H1 (cell line): ENCODE data around the gene CHRNA9. TPM values are rescaled to one million over a fixed set of nuclear protein-coding genes. Genes with fewer than 3 reads are reported as not detected.

Experiments
- CTCF ChIA-PET: fragments of 300-600 bp; sonication (Branson Sonifier 250); formaldehyde crosslinking; loops from one replicate; lab custom pipeline; 2021; ENCODE audit not compliant: partially characterized antibody; lab: Charles Lee
- POLR2A ChIA-PET: fragments of 300-600 bp; sonication (Branson Sonifier 250); formaldehyde crosslinking; loops from one replicate; lab custom pipeline; 2021; ENCODE audit warnings: inconsistent platforms; ENCODE audit not compliant: partially characterized antibody; lab: Charles Lee
- DNase-seq, 2 experiments: peaks; one replicate each; pipeline versions ENCODE4 v3.0.0 to v3.0.0-alpha.2; 2010 to 2022; ENCODE audit warnings: low spot score in 2 of 2, low read depth in 1 of 2, mixed read lengths in 1 of 2
- FAIRE-seq: peaks from 2 replicates; lab custom pipeline; 2011; peaks lifted over from hg19 to GRCh38; lab: Jason Lieb, UNC
- H2AFZ ChIP-seq: 2 replicates; pipeline ENCODE4 v1.8.1; 2012; ENCODE audit warnings: low read length, inconsistent platforms
- H2AK5ac ChIP-seq: 2 replicates; pipeline ENCODE4 v1.6.1; 2013; ENCODE audit warnings: low read depth, low read length
- H2BK120ac ChIP-seq: replicated peaks from 2 replicates; pipeline ENCODE3; 2013; ENCODE audit warnings: low read depth, low read length, inconsistent platforms
- H2BK12ac ChIP-seq: 2 replicates; pipeline ENCODE4 v1.6.1; 2013; ENCODE audit warnings: low read depth, low read length
- H2BK15ac ChIP-seq: 2 replicates; pipeline ENCODE4 v1.6.1; 2013; ENCODE audit warnings: low read length
- H2BK20ac ChIP-seq: 2 replicates; pipeline ENCODE4 v1.6.1; 2013; ENCODE audit warnings: low read length
- H2BK5ac ChIP-seq: 2 replicates; pipeline ENCODE4 v1.6.1; 2013; ENCODE audit warnings: low read depth, low read length
- H3K14ac ChIP-seq: 2 replicates; pipeline ENCODE4 v1.6.1; 2013; ENCODE audit warnings: inconsistent platforms; ENCODE audit not compliant: insufficient read length
- H3K18ac ChIP-seq: 2 replicates; pipeline ENCODE4 v1.6.1; 2013; ENCODE audit warnings: low read length; ENCODE audit errors: extremely low read depth
- H3K23ac ChIP-seq: 2 replicates; pipeline ENCODE4 v1.6.1; 2013; ENCODE audit warnings: inconsistent platforms; ENCODE audit not compliant: insufficient read length
- H3K23me2 ChIP-seq: 2 replicates; pipeline ENCODE4 v1.6.1; 2013; ENCODE audit warnings: low read depth, low read length
- H3K27ac ChIP-seq: 2 replicates; pipeline ENCODE4 v1.6.1; 2011; ENCODE audit warnings: low read depth, low read length, inconsistent platforms
- H3K27me3 ChIP-seq, 4 experiments: replicated peaks in 1 of 4; 1 replicate in 1 of 4; 2 replicates in 3 of 4; pipeline versions ENCODE4 v1.6.1 to v1.8.1; 2011 to 2013; ENCODE audit warnings: low read length in 3 of 4, mild to moderate bottlenecking in 3 of 4, inconsistent platforms in 2 of 4, mixed read lengths in 2 of 4, moderate library complexity in 1 of 4; ENCODE audit not compliant: control insufficient read depth in 3 of 4, insufficient read depth in 3 of 4; ENCODE audit errors: extremely low read depth in 1 of 4
- H3K36me3 ChIP-seq, 4 experiments: 2 replicates each; pipeline versions ENCODE4 v1.6.1 to v1.8.1; 2011 to 2013; ENCODE audit warnings: mild to moderate bottlenecking in 4 of 4, low read length in 3 of 4, moderate library complexity in 2 of 4, control low read depth in 1 of 4, inconsistent platforms in 1 of 4; ENCODE audit not compliant: insufficient read depth in 4 of 4, control insufficient read depth in 2 of 4
- H3K4ac ChIP-seq: replicated peaks from 2 replicates; pipeline ENCODE3; 2013; ENCODE audit warnings: low read length, low read depth, mixed read lengths, inconsistent platforms; ENCODE audit not compliant: insufficient read length
- H3K4me1 ChIP-seq, 4 experiments: replicated peaks in 1 of 4; 1 replicate in 1 of 4; 2 replicates in 3 of 4; pipeline versions ENCODE4 v1.6.1 to v1.8.1; 2011 to 2013; ENCODE audit warnings: low read length in 3 of 4, inconsistent platforms in 2 of 4, mixed read lengths in 1 of 4; ENCODE audit not compliant: insufficient read depth in 4 of 4, control insufficient read depth in 3 of 4
- H3K4me2 ChIP-seq, 2 experiments: 2 replicates each; pipeline versions ENCODE4 v1.6.1 to v1.8.1; 2011 to 2013; ENCODE audit warnings: low read depth in 2 of 2, low read length in 2 of 2, control low read depth in 1 of 2, inconsistent platforms in 1 of 2, mild to moderate bottlenecking in 1 of 2; ENCODE audit not compliant: insufficient read depth in 1 of 2
- H3K4me3 ChIP-seq, 4 experiments: fragments of 200-600, 300-600 bp in 1 of 4; sonication (generic), shearing (Covaris generic), sonication (Bioruptor Twin) in 1 of 4; 2 replicates each; pipeline versions ENCODE4 v1.5.1 to v1.8.1; 2011 to 2016; ENCODE audit warnings: low read length in 4 of 4, low read depth in 3 of 4, control low read depth in 2 of 4, inconsistent platforms in 2 of 4, mild to moderate bottlenecking in 2 of 4, mixed read lengths in 1 of 4, moderate library complexity in 1 of 4; ENCODE audit not compliant: insufficient read depth in 2 of 4; ENCODE audit errors: extremely low read depth in 1 of 4
- H3K56ac ChIP-seq: replicated peaks from 2 replicates; pipeline ENCODE3; 2013; ENCODE audit warnings: low read depth, mild to moderate bottlenecking, mixed read lengths, low read length, inconsistent platforms; ENCODE audit not compliant: insufficient read length
- H3K79me1 ChIP-seq: 2 replicates; pipeline ENCODE4 v1.6.1; 2013; ENCODE audit warnings: low read depth, low read length, control low read depth
- H3K79me2 ChIP-seq, 2 experiments: 2 replicates each; pipeline versions ENCODE4 v1.6.1 to v1.8.1; 2012 to 2013; ENCODE audit warnings: low read length in 2 of 2, mild to moderate bottlenecking in 2 of 2, inconsistent platforms in 1 of 2; ENCODE audit not compliant: insufficient read depth in 2 of 2, control insufficient read depth in 1 of 2
- H3K9ac ChIP-seq, 4 experiments: replicated peaks in 1 of 4; 1 replicate in 1 of 4; 2 replicates in 3 of 4; pipeline versions ENCODE4 v1.6.1 to v1.8.1; 2011 to 2013; ENCODE audit warnings: low read depth in 3 of 4, low read length in 3 of 4, control low read depth in 2 of 4, mild to moderate bottlenecking in 2 of 4, moderate library complexity in 2 of 4, inconsistent platforms in 1 of 4; ENCODE audit errors: extremely low read depth in 1 of 4
- H3K9me3 ChIP-seq, 2 experiments: 2 replicates each; pipeline versions ENCODE4 v1.6.1 to v1.8.1; 2012 to 2013; ENCODE audit warnings: mild to moderate bottlenecking in 2 of 2, moderate library complexity in 2 of 2, control low read depth in 1 of 2, inconsistent platforms in 1 of 2, low read depth in 1 of 2, low read length in 1 of 2, mixed read lengths in 1 of 2; ENCODE audit not compliant: insufficient read depth in 2 of 2
- H4K20me1 ChIP-seq, 2 experiments: replicated peaks in 1 of 2; 2 replicates each; pipeline versions ENCODE3 to v1.8.1; 2011 to 2013; ENCODE audit warnings: inconsistent platforms in 2 of 2, low read length in 2 of 2, mild to moderate bottlenecking in 1 of 2; ENCODE audit not compliant: insufficient read depth in 2 of 2, control insufficient read depth in 1 of 2
- H4K5ac ChIP-seq: 2 replicates; pipeline ENCODE4 v1.6.1; 2013; ENCODE audit warnings: low read length, low read depth, mixed read lengths, inconsistent platforms; ENCODE audit not compliant: insufficient read length
- H4K8ac ChIP-seq: 2 replicates; pipeline ENCODE4 v1.8.0; 2013; ENCODE audit warnings: mild to moderate bottlenecking, moderate library complexity, low read length, inconsistent platforms; ENCODE audit not compliant: insufficient read depth; ENCODE audit errors: extremely low read depth
- H4K91ac ChIP-seq: replicated peaks from 2 replicates; pipeline ENCODE3; 2013; ENCODE audit warnings: low read length, mixed read lengths, inconsistent platforms; ENCODE audit not compliant: insufficient read length
- CEBPB ChIP-seq: IDR thresholded peaks from 2 replicates; pipeline ENCODE4 v1.6.1; 2012; ENCODE audit warnings: low read depth, low read length
- POLR2AphosphoS5 ChIP-seq: IDR thresholded peaks from 2 replicates; pipeline ENCODE4 v1.6.1; 2011; ENCODE audit warnings: low read depth, low read length
- TCF12 ChIP-seq: IDR thresholded peaks from 2 replicates; pipeline ENCODE4 v1.6.1; 2011; ENCODE audit warnings: low read depth, mild to moderate bottlenecking, low read length
- TEAD4 ChIP-seq: IDR thresholded peaks from 2 replicates; pipeline ENCODE4 v1.6.1; 2012; ENCODE audit warnings: low read depth, low read length, inconsistent platforms, mixed read lengths
- WGBS, 2 experiments: shearing (Covaris generic) in 1 of 2; methylation state at CpG; one replicate each; pipeline versions ENCODE4 v1.1.6 to v1.1.7; 2013 to 2015; ENCODE audit warnings: low lambda C conversion rate in 2 of 2, mixed read lengths in 2 of 2, inconsistent platforms in 1 of 2, low coverage in 1 of 2, missing lambda C conversion rate in 1 of 2; ENCODE audit not compliant: insufficient replicate concordance in 2 of 2, insufficient coverage in 1 of 2, insufficient read length in 1 of 2; ENCODE audit errors: extremely low coverage in 1 of 2, missing lambda C conversion rate in 1 of 2; 5-methylcytosine and 5-hydroxymethylcytosine counted together
- polyA plus RNA-seq, 7 experiments: library from polyadenylated mRNA; depleted of rRNA in 3 of 7; stranded (reverse) in 5 of 7; unstranded in 2 of 7; fragments of >200 nt in 5 of 7; fragments of 200-250 nt in 2 of 7; gene quantifications; 1 replicate in 5 of 7; 2 replicates in 1 of 7; 4 replicates in 1 of 7; pipeline versions ENCODE4 v1.2.1 to v1.2.3, GENCODE V29; 2011 to 2013; ENCODE audit warnings: missing spikeins in 2 of 7, mixed read lengths in 2 of 7
- total RNA-seq: library from RNA; stranded (reverse); fragmentation: NEBNext Ultra II Directional; extraction: Animal tissue kit (Norgen Biotek cat#: 25700); gene quantifications from 2 replicates; pipeline ENCODE4 v1.2.1, GENCODE V29; 2021

Gene CHRNA9
- total and polyA plus RNA-seq, 2 of the 8 experiments (the other 6 are each of a cell fraction or from before 2014, with no cell fraction given): 1.4 to 3.3 TPM

DNA sequence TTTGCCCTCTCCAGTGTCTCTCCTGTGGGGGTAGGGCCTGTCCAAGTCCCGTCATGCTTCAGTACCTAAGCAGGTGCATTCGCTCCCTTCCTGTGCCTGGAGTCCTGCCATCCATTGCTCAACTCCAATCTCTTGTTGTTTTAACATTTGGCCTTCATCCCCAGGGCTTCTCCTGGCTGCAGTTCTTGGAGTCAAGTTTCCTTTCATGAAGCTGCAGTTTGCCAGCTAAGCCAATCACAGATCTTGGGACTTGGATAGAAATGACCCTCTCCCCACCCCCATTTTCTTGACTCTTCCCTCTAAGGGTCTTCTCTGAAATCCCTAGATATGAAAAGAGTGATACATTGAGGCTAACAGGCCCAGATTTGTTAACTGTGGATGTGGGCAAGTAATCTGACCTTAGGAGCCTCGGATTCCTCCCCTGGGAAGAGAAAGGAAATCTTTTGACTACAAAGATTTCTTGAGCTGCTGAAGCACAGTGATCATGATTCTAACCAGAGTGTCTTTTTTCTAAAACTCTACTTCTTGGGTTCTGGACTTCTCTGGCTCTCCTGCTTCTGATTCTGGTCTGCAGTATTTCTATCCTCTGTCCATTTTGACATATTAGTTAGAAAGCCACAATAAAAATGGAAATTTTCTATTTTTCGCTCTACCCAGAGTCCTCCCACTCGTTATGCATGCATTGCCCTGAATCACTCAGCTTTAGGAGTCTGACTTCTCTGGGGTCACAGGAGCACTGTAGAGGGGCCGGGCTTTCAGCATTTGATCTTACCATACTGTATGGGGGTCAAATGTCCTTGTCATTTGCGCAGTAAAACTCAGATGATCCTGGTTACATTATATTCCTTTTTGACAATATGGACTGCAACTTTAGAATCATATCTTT, 61.0 kb downstream of the CHRNA9 start:
- Histone ChIP-seq H3K4me3 (no peak overlapping the region), H3K27ac (no peak overlapping the region), H3K9ac (no peak overlapping the region), H4K5ac (no peak overlapping the region), H3K23me2 (no peaks in the 10 kb centered on the region), H3K4me2 (no peak overlapping the region; a peak in 1 of 4 replicates), H3K79me2 (no peaks in the 10 kb centered on the region), H2BK12ac (no peak overlapping the region), H3K56ac (no peak overlapping the region), H2BK15ac (no peak overlapping the region), H2BK120ac (no peak overlapping the region), H3K4ac (no peak overlapping the region), H2BK20ac (no peak overlapping the region), H2AK5ac (no peak overlapping the region), H3K23ac (no peak overlapping the region), H3K27me3 (no peaks in the 10 kb centered on the region), H4K91ac (no peak overlapping the region)
- CTCF ChIA-PET: interaction anchor here (0.6 to 1.2 kb wide), 3 partner anchors 8 to 104 kb away, joined by 3 to 5 read pairs (median 4); no protein-coding TSS in a partner anchor
- POLR2A ChIA-PET: interaction anchor here (0.9 to 1.4 kb wide), 4 partner anchors 8 to 340 kb away, joined by 3 to 4 read pairs (median 4); partner anchors contain the start of gene N4BP2
- TF ChIP-seq TCF12 (no peak), CEBPB (peak; percentile 40; the same call in 1 of the 2 replicates), POLR2AphosphoS5 (no peak), TEAD4 (no peak)
- TF ChIP-seq, all 59 proteins: peak for 1
- H3K4me1 ChIP-seq: peaks cover 0 to 10% (median 3%) of the 10 kb centered on the region in 4 experiments; a peak in 3 of 7 replicates
- no peak for DNase-seq
- H3K18ac ChIP-seq: no peak overlapping the region
- H2BK5ac ChIP-seq: no peak overlapping the region
- H4K8ac ChIP-seq: peak overlapping the region; percentile 38; the same call in 1 of the 2 replicates
- FAIRE-seq: peak; percentile 63
- H3K14ac ChIP-seq: no peak overlapping the region
- peak overlapping the region; percentile 54 for H2AFZ ChIP-seq
- no peaks in the 10 kb centered on the region for H3K36me3 ChIP-seq
- 71% methylated on average over 7 of the region's 7 CpGs; no CpG with 5 or more reads in 1 of the 2 experiments for WGBS, 2 experiments
- H3K79me1 ChIP-seq: no peaks in the 10 kb centered on the region
- no peaks in the 10 kb centered on the region for H4K20me1 ChIP-seq
- H3K9me3 ChIP-seq: no peaks in the 10 kb centered on the region
